GM19328 (cell line): ENCODE measurements around the gene DAND5.

Source experiments
- ATAC-seq: cut with Tn5 transposase; IDR thresholded peaks from one replicate; pipeline ENCODE4 v1.9.1; 2021; ENCODE audit warnings: mild to moderate bottlenecking, moderate library complexity; ENCODE audit not compliant: unreplicated experiment

DAND5 gene, protein sequence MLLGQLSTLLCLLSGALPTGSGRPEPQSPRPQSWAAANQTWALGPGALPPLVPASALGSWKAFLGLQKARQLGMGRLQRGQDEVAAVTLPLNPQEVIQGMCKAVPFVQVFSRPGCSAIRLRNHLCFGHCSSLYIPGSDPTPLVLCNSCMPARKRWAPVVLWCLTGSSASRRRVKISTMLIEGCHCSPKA

DNA sequence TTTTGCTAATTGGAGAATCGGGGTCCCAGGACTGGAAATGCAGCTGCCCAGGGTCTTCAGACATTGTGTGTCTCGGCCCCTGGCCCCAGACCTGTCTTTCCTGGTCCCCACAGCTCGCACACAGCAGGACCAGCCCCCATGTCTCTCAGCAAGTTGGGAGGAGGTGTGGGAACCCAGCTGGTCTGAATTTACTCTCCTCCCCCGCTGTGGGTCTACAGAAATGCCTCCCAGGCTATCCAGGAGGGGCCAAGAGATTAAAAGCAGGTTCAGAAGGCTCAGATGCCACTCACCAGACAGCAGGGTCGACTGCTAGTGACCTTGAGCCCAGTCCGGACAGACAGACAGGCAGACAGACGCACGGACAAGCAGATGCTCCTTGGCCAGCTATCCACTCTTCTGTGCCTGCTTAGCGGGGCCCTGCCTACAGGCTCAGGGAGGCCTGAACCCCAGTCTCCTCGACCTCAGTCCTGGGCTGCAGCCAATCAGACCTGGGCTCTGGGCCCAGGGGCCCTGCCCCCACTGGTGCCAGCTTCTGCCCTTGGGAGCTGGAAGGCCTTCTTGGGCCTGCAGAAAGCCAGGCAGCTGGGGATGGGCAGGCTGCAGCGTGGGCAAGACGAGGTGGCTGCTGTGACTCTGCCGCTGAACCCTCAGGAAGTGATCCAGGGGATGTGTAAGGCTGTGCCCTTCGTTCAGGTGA lies at the start of gene DAND5:
Gene DAND5 (plus strand): TSS at position 285 of the 697 bp plus-strand sequence. CDS start 85 bp downstream, at position 370.
- no peak for ATAC-seq

DNA sequence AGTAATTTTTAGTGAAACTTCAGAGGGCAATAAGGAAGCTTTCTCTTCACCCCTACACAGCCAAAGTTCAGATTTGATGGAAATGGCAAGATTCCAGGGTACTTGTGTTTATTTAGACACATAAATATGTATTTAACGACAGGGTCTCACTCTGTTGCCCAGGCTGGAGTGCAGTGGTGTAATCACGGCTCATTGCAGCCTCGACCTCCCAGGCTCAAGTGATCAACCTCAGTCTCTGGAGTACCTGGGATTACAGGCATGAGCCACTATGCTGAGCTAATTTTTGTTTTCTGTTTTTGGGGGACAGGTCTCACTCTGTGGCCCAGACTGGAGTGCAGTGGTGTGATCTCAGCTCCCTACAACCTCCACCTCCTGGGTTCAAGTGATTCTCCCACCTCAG lies 48.3 kb upstream of the DAND5 start:
- no peak for ATAC-seq

DNA sequence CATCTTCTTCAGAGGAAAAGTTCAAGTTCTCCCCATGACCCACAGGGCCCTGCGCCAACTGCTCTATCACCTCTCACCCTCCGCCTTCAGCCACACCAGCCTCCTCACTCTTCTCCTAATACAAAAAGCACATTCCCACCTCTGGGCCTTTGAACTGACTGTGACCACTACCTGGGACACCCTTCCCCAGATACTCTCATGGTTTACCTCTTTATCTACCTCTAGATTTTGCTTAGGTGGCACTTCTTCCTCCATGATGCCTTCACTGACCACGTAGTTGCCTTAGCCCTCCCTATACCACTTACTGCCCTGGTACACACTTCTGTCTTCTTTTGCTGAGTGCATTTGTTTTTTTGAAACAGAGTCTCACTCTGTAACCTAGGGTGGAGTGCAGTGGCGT lies 46.4 kb upstream of the DAND5 start:
- no peak for ATAC-seq

DNA sequence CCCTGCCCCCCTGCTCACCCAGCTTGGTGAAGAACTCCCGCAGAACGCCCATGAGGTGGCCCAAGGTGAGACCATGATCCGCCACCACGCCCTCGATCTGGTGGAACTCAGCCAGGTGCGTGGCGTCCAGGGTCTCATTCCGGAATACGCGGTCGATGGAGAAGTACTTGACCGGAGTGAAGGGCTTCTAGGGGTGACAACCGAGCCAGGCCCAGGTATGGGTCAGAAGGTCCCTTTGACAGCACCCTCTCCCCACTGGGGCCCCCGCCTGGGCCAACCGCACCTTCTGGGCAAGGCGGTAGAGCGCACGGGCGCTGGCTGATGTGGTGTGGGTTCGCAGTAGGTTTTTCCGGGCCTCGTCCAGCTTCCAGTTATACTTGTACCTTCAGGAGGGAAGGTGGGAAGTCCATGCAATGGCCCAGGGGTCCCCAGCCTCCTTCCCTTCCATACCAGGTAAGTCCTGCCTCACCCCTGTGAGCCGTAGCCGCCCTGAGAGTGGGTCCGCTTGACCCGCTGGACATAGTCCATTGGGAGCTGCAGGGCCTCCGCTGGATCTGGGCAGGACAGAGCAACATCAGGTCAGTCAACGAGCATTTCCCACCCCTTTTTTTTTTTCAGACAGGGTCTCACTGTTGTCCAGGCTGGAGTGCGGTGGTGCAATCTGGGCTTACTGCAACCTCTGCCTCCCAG lies 44.6 kb upstream of the DAND5 start:
- no peak for ATAC-seq

DNA sequence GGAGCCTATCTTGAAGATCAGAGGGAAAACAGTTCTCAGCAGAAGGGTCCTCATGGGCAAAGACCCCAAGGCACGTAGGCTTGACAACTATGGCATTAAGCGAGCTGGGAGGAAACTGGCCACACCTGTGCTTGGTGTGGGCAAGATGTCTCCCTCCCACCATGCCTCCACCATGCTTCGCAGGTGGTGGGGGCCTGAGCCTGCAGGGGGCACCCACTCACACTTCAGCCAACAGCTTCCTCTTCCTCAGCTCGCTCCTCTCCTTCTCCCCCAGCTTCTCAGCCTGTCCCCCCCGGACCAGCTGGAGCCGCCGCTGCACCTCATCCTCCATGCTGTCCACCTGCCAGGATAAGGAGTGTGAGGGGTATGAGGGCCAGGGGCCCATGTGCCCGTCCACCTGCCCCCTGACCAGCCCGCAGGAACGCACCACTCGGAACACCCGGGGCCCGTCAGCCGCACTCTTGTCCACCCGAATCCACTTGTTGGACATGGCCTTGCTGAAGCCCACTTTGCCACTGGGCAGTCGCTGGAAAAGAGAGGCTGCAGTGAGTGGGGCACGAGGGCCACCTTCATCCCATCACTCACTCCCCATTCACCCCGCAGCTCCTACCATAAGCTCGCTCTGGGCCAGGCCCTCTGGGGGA lies 39.3 kb upstream of the DAND5 start:
- no peak for ATAC-seq

DNA sequence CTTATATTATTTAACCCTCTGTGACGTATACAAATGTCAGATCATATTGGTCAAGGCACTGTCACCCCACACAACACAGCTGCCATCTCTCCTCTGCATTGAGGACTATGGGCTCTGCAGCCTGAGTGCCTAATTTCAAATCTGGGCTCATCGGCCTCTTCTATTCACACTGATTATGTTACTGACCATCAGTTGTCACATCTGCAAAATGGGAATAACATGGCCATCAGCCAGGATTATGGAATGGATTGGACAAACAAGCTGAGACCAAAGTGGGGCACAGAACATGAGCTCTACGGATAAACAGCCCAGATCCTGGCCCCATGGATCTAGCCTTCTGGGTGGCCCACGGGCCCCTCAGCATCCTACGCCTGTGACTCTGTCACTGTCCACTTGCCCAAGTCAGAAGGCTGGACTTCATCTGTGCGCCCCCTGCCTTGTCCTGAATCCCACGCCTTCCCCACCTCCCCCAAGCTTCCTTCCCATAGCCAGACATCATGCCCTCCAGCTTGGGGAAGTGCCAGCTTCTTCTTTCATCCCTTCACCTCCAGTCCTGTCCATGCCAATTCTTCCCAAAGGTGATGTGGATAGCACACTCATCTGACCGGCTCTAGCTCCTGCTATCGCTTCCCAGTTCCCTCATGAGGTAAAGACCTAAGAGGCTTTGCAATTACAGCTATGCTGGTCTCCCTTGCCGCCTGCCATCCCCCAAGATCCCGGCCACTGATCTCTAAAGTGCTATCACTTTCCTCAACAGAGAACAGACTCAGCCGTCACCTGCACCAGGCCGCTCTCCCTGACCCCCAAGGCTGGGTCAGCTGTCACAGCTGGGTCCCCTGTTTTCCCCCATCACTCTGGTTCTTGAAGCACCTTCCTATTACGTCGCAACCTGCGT lies 36.7 kb upstream of the DAND5 start:
- no peak for ATAC-seq

DNA sequence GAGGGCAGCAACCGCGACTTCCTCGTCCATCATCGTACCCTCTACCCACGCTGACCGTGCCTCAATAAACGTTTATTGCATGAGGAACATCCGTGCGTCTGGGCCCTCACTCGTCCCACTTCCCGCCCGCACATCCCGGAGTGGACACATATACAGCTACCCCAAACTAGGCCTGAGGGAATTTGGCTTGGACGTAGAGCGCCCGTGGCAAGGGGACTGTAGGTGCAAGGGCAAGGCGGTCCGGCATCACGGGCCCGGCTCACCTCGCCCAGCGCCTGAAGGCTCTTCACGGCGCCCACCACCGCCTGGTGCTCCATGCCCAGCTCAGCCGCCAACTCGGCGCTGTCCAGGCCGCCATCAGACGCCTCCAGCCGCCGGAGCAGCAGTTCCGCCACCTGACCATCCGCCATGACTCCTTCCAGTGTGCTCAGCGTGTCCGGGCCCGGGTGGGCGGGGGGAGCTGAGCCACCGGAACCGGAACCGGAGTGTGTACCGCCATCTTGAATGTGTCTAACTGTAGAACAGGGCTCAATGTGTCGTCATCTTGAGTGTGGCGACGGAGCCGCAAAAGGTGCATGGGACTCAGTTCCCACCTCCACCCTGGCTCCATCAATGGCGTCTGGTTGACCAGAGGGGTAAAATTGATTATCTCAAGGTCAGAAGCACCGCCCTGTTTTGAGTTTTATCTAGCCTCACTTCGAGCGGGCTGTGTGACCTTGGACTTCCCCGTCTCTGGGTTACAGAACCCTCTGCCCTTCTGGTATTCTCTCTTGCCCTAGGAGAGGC lies 35.9 kb upstream of the DAND5 start, which contains the start of gene FARSA:
Gene FARSA (minus strand): TSS at position 425 of the 786 bp plus-strand sequence. CDS start 15 bp downstream, at position 410.
- ATAC-seq = peak; percentile 41

DNA sequence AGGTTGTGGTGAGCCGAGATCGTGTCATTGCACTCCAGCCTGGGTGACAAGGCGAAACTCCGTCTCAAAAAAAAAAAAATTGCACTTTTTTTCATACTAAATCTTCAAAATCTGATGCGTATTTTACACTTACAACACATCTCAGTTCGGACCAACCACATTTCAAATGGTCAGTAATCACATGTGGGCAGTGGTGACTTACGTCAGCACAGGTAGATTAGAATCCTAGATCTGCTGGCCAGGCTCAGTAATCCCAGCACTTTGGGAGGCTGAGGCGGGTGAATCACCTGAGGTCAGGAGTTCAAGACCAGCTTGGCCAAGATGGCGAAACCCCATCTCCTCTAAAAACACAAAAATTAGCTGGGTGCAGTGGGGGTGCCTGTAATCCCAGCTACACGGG lies 34.3 kb upstream of the DAND5 start:
- ATAC-seq = no peak

DNA sequence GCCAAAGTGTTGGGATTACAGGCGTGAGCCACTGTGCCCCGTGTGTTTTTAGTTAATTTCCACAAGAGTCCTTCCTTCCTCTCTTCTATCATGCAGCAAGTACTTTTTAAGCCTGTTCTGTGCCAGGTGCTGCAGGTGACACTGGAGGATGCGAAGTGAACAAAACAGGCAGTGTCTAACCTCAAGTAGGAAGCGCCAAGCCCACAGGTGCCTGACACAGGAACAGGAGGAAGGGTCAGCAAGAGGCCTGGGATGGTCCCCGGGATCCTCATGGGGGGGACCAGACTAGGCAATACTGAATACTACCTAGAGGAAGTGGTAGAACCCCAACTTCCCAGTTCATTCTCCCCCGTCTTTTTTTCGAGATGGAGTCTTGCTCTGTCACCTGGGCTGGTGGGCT lies 32.8 kb upstream of the DAND5 start:
- no peak for ATAC-seq

DNA sequence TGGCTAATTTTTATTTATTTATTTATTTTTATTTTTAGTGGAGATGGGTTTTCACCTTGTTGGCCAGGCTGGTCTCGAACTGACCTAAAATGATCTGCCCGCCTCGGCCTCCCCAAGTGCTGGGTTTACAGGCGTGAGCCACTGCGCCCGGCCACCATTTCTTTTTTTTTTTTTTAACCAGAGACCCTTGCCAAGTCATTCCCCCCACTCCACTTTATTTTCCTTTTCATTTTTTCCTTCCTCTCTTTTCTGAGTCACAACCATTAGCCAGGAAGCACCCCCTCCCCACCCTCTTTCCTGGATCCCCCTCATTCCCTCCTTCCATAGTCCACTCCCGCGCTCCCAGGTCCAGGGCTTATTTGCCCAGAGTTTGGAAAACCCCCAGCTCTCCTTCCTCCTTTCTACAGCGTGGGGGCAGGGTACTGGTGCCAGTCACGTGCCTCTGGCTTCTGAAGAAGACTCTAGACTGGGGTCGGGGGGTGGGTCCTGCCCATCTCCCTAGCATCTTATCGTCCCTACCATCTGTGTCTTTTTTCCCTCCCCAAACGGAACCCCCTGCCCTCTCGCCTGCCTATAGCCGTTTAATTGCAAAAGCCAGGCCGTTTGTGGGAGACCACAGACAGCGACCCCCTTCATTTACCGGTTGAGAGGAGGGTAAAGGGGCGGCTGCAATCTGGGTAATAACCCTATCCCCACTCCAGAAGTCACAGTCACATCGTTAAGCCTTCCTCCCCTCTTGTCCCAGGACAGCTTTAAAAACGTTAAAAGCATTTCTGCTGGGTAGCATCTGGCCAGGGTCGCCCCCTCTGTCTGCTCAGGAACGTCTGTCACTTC lies 32.1 kb upstream of the DAND5 start:
- ATAC-seq = no peak

DNA sequence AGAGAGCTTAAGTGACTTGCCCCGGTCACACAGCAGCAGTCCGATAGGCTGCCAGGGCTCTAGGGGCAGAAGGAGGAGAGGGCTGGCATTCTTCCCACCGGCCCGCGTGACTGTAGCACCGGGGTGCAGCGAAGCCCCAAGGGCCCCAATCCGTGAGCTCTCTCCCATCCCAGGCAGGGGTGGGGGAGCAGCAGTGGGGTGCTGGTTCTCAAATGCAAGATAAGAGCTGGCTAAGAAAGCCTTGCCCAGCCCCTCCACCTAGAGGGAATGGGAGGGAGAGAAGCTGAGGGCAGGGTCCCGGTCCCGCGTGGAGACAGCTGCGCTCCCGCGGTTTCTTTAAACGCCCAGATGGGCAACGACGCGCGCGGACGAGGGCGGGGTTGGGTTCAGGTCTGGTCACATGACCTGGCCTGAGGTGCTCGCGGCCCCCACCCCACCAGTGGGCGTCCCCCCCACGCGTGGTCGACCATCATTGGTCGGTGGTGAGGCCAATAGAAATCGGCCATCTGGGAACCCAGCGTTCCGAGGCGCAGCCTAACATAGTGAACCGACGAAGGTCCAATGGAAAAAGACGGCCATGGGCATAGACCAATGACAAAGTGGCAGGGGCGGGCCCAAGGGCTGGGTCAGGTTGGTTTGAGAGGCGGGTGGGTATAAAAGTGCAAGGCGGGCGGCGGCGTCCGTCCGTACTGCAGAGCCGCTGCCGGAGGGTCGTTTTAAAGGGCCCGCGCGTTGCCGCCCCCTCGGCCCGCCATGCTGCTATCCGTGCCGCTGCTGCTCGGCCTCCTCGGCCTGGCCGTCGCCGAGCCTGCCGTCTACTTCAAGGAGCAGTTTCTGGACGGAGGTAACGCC lies 31.2 kb upstream of the DAND5 start, which contains the start of gene CALR:
Gene CALR (plus strand): TSS at position 683 of the 852 bp plus-strand sequence. CDS start 71 bp downstream, at position 754.
- peak; percentile 86 for ATAC-seq

DNA sequence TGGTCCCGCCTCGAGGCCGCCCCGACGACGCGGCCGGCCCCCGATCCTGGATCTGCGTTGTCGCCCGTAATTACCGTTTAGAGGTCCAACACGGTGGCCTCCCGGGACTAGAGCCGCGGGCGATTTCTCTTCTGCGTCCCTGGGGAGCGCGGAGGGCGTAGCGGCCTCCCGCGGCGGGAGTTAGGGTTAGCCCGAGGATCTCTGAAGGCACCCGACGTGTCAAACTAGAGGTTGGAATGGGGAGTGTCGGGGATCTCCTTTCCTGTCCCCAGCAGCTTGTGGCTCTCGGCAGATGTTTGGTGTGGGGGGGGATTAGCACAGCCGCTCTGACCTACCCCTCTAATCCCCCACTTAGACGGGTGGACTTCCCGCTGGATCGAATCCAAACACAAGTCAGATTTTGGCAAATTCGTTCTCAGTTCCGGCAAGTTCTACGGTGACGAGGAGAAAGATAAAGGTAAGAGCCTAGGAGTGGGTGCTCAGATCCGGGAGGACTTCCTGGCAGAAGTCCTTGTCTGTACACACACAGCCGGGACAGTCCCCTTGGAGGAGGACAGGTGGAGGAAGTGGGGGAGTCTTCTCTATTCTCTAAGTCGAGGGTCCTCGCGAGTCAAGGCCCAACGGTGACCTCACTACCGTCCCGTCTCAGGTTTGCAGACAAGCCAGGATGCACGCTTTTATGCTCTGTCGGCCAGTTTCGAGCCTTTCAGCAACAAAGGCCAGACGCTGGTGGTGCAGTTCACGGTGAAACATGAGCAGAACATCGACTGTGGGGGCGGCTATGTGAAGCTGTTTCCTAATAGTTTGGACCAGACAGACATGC lies 30.4 kb upstream of the DAND5 start:
- no peak for ATAC-seq

DNA sequence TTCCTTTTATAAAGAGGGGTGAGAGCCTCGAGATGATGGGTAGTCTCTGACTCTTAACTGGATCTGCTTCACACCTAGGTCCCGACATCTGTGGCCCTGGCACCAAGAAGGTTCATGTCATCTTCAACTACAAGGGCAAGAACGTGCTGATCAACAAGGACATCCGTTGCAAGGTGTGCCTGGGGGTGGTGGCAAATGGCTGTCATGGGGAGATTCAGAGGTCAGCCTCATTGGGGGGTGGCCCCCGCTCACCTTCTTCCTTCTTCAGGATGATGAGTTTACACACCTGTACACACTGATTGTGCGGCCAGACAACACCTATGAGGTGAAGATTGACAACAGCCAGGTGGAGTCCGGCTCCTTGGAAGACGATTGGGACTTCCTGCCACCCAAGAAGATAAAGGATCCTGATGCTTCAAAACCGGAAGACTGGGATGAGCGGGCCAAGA lies 29.4 kb upstream of the DAND5 start:
- no peak for ATAC-seq

DNA sequence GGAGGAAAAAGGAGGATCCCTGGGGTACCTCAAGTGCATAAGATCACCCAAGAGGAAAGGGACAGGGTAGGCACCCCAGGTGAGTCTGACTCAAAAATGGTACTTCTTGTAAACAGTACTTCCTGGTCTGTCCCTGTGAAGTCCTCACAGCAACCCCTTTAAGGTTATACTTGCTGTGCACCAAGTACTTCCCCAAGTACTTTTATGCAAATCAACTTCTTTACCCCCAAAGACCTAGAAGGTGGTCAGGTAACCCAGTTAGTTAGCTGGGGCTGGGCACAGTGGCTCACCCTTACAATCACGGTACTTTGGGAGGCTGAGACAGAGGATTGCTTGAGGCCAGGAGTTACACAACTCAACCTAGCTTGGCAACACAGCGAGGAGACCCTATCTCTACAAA lies 28.5 kb upstream of the DAND5 start:
- no peak for ATAC-seq

DNA sequence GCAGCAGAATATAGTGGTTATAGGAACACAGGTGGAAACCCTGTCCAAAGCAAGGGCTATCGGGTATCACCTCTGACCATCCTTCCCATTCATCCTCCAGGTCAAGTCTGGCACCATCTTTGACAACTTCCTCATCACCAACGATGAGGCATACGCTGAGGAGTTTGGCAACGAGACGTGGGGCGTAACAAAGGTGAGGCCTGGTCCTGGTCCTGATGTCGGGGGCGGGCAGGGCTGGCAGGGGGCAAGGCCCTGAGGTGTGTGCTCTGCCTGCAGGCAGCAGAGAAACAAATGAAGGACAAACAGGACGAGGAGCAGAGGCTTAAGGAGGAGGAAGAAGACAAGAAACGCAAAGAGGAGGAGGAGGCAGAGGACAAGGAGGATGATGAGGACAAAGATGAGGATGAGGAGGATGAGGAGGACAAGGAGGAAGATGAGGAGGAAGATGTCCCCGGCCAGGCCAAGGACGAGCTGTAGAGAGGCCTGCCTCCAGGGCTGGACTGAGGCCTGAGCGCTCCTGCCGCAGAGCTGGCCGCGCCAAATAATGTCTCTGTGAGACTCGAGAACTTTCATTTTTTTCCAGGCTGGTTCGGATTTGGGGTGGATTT lies 25.8 kb upstream of the DAND5 start:
- no peak for ATAC-seq

DNA sequence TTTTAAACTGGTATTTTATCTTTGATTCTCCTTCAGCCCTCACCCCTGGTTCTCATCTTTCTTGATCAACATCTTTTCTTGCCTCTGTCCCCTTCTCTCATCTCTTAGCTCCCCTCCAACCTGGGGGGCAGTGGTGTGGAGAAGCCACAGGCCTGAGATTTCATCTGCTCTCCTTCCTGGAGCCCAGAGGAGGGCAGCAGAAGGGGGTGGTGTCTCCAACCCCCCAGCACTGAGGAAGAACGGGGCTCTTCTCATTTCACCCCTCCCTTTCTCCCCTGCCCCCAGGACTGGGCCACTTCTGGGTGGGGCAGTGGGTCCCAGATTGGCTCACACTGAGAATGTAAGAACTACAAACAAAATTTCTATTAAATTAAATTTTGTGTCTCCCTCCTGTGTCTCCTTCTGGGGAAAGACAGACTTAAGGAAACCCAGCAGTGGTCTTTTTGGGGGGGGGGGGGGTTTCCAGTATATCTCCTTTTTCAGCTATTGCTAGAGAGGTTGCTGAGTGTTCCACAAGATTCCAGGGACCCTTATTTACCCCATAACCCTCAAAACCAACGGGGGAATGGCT lies 25.2 kb upstream of the DAND5 start:
- no peak for ATAC-seq
